ENCODE results near the gene LILRB3.

DNA sequence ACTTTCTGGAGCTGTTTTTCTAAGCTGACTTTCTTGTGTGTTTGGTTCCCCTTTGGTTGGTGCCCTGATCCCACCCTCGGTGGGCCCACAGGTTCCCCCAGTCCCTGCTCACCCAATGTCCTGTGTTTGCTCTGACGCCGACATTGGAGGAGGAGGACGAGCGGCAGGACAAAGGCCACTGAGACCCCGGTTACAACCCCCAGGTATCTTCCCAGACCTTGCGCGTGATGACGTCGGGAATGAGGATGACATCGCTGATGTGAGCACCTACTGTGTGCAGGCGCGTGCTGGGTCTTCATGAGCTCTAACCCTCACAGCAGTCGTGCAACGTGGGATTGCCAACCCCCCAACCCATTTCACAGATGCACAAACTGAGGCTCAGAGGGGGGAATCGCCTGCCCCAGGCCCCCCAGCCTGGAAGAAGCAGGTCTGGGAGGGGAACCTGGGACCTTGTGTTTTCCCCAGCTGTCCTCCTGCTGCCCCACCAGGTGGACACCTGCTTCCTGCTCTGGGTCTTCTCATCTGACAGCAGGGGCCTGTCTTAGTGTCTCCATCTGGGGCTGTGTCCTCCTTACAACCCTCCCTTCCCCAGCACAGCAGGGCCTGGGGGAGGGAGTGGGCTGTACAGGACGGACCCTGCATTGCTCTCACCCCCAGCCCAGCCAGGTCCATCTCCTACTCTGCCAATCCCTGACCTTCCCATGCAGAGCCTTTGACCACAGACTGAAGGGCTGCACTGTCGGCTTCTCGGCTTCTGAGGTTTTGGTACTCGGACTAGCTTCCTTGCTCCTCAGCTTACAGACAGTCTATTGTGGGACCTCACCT lies 24.5 kb upstream of the LILRB3 start:
- TF ChIP-seq, protein P1, sequence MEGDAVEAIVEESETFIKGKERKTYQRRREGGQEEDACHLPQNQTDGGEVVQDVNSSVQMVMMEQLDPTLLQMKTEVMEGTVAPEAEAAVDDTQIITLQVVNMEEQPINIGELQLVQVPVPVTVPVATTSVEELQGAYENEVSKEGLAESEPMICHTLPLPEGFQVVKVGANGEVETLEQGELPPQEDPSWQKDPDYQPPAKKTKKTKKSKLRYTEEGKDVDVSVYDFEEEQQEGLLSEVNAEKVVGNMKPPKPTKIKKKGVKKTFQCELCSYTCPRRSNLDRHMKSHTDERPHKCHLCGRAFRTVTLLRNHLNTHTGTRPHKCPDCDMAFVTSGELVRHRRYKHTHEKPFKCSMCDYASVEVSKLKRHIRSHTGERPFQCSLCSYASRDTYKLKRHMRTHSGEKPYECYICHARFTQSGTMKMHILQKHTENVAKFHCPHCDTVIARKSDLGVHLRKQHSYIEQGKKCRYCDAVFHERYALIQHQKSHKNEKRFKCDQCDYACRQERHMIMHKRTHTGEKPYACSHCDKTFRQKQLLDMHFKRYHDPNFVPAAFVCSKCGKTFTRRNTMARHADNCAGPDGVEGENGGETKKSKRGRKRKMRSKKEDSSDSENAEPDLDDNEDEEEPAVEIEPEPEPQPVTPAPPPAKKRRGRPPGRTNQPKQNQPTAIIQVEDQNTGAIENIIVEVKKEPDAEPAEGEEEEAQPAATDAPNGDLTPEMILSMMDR (conservative IDR thresholded peaks at IDR 0.05 in 1 of 2, IDR thresholded peaks at IDR 0.05 in 1 of 2; ENCODE audit: low read depth in 1 of 2, low read length in 2 of 2), result no peak
- no peak for TF ChIP-seq EZH2 (IDR thresholded peaks at IDR 0.05; ENCODE audit: low read length, missing control alignments)
